Lung (tissue), 12 donors: ENCODE measurements around the gene SAMD4A. TPM values are rescaled to one million over a fixed set of nuclear protein-coding genes. Genes with fewer than 3 reads are reported as not detected.

Experiments used
- ATAC-seq: fragments of 200-7000 bp; cut with Tn5 transposase; one replicate; pipeline ENCODE4 v1.9.1; 2020; ENCODE audit warnings: moderate number of reproducible peaks; ENCODE audit not compliant: insufficient read depth, low FRiP score
- DNase-seq, 3 donors: peaks; one replicate each; pipeline ENCODE4 v3.0.0-alpha.2; 2013 to 2017
- H3K27ac ChIP-seq, 2 donors: one replicate each; pipeline ENCODE4 v1.5.1; 2013; ENCODE audit warnings: mild to moderate bottlenecking in 2 of 2, moderate library complexity in 2 of 2, control low read depth in 1 of 2, inconsistent platforms in 1 of 2, low read depth in 1 of 2, low read length in 1 of 2
- H3K27me3 ChIP-seq, 3 donors: one replicate each; pipeline ENCODE4 v1.5.1; 2013; ENCODE audit warnings: low read length in 2 of 3; ENCODE audit not compliant: control insufficient read depth in 3 of 3, insufficient read depth in 3 of 3
- H3K36me3 ChIP-seq, 4 donors: one replicate each; pipeline ENCODE4 v1.5.1; 2013; ENCODE audit warnings: low read length in 4 of 4, mild to moderate bottlenecking in 1 of 4, moderate library complexity in 1 of 4; ENCODE audit not compliant: control insufficient read depth in 4 of 4, insufficient read depth in 4 of 4
- H3K4me1 ChIP-seq, 5 donors: one replicate each; pipeline ENCODE4 v1.5.1; 2013; ENCODE audit warnings: low read length in 5 of 5, mild to moderate bottlenecking in 2 of 5, moderate library complexity in 1 of 5; ENCODE audit not compliant: control insufficient read depth in 5 of 5, insufficient read depth in 5 of 5
- H3K4me3 ChIP-seq: one replicate; pipeline ENCODE4 v1.5.1; 2013; ENCODE audit warnings: mild to moderate bottlenecking, control low read depth, moderate library complexity
- H3K9ac ChIP-seq, 2 donors: one replicate each; pipeline ENCODE4 v1.5.1; 2013; ENCODE audit warnings: low read length in 2 of 2, control low read depth in 1 of 2; ENCODE audit not compliant: insufficient read depth in 1 of 2
- H3K9me3 ChIP-seq, 4 donors: one replicate each; pipeline ENCODE4 v1.5.1; 2013; ENCODE audit warnings: low read length in 3 of 4, mild to moderate bottlenecking in 1 of 4, moderate library complexity in 1 of 4; ENCODE audit not compliant: control insufficient read depth in 4 of 4, insufficient read depth in 3 of 4
- WGBS, 2 donors: extraction: QIAGEN DNeasy Blood & Tissue Kit; methylation state at CpG; one replicate each; pipeline ENCODE4 v1.1.7; 2013; 5-methylcytosine and 5-hydroxymethylcytosine counted together
- polyA plus RNA-seq, 2 donors: library from polyadenylated mRNA; stranded (reverse); fragments of 200-250 nt; gene quantifications; one replicate each; pipeline ENCODE4 v1.2.1, GENCODE V29; 2013
- total RNA-seq, 2 donors: library from RNA; depleted of rRNA in 1 of 2; stranded (reverse); fragments of >200 nt in 1 of 2; gene quantifications; one replicate each; pipeline ENCODE4 v1.2.1, GENCODE V29; 2014 to 2021
- TF ChIP-seq, protein P1 (sequence below): IDR thresholded peaks from 2 replicates; pipeline ENCODE4 v1.5.1; 2012; ENCODE audit warnings: mild to moderate bottlenecking; ENCODE audit errors: control extremely low read depth, extremely low read depth
- donor health status: control.
- donor health status: control.
- donor health status: Bipolar disorder and iron deficiency.
- donor health status: healthy.
- donor health status: DM: yes; HTN: yes; CAD: no.

SAMD4A gene
- total and polyA plus RNA-seq, 4 donors, result 5.8 to 26.6 (median 16.2) TPM

- 76 to 80% methylated on average over 5 of the region's 5 CpGs for whole genome bisulfite sequencing, 2 donors
- no peaks in the 10 kb centered on the region for H3K9me3 ChIP-seq
- no peaks in the 10 kb centered on the region for H3K27me3 ChIP-seq
- H3K9ac ChIP-seq, result no peak overlapping the region
- no peak for DNase-seq
- ATAC-seq, result no peak
- H3K27ac ChIP-seq, result peak overlapping the region in 1 of 2 donors; percentile 49
- H3K4me3 ChIP-seq, result no peak overlapping the region
- H3K36me3 ChIP-seq, result no peaks in the 10 kb centered on the region
- TF ChIP-seq, protein P1, sequence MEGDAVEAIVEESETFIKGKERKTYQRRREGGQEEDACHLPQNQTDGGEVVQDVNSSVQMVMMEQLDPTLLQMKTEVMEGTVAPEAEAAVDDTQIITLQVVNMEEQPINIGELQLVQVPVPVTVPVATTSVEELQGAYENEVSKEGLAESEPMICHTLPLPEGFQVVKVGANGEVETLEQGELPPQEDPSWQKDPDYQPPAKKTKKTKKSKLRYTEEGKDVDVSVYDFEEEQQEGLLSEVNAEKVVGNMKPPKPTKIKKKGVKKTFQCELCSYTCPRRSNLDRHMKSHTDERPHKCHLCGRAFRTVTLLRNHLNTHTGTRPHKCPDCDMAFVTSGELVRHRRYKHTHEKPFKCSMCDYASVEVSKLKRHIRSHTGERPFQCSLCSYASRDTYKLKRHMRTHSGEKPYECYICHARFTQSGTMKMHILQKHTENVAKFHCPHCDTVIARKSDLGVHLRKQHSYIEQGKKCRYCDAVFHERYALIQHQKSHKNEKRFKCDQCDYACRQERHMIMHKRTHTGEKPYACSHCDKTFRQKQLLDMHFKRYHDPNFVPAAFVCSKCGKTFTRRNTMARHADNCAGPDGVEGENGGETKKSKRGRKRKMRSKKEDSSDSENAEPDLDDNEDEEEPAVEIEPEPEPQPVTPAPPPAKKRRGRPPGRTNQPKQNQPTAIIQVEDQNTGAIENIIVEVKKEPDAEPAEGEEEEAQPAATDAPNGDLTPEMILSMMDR, result no peak
- peaks cover 0 to 40% (median 8%) of the 10 kb centered on the region in 5 donors for H3K4me1 ChIP-seq
Measured at GRCh38 chr14:54708982-54709381, 142.1 kb downstream of the SAMD4A start.

DNA sequence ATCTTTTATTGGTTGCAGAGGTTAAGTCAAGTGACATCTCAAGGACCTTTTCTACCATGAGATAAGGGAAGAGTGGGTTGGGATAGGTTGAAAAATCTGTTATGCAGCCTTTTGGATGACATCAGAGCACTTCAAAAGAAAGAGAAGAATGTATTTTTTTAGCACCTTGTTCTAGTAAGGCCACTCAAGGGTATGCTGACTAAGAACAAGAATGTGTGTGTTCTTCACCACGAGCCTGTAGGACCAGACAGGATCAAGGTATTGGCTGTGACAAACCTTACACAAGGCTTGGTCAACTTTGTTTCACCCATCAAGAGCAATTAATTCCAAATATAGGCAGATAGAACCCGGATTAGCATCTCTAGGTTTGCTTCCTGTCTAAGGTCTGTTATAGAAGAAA lies 142.5 kb downstream of the SAMD4A start:
- Histone ChIP-seq H3K9ac (no peak overlapping the region), H3K27ac (no peak overlapping the region), H3K4me3 (no peak overlapping the region), H3K4me1 (peaks cover 0 to 40% (median 8%) of the 10 kb centered on the region in 5 donors), H3K27me3 (no peaks in the 10 kb centered on the region), H3K36me3 (no peaks in the 10 kb centered on the region), H3K9me3 (no peaks in the 10 kb centered on the region)
- peak; percentile 65 for ATAC-seq
- TF ChIP-seq, protein P1, result no peak
- WGBS, 2 donors, result 54 to 79% methylated on average over 2 of the region's 2 CpGs
- DNase-seq, result no peak

GRCh38 chr14:54709867-54710266 lies 142.9 kb downstream of the SAMD4A start:
- TF ChIP-seq, protein P1, result no peak
- Histone ChIP-seq H3K9ac (no peak overlapping the region), H3K27me3 (no peaks in the 10 kb centered on the region), H3K27ac (no peak overlapping the region), H3K4me3 (no peak overlapping the region), H3K9me3 (no peaks in the 10 kb centered on the region), H3K36me3 (no peaks in the 10 kb centered on the region), H3K4me1 (peaks cover 0 to 42% (median 8%) of the 10 kb centered on the region in 5 donors)
- no peak for DNase-seq
- no peak for ATAC-seq

DNA sequence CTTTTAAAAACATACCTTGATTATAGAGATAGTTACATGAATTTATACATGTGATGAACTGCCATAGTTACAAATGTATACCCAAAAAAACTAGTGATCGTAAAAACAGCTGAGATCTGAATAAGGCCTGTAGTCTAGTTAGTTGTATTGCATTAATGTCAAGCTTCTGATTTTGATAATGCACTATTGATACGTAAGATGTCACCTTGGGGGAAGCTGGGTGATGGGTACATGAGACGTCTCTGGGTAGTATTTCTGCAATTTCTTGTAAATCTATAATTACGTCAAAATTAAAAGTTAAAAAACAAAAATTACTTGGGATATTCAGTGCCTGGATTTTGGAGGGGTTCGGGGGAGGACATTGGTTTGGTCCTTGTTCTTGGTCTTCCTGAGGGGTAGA lies 144.4 kb downstream of the SAMD4A start:
- H3K4me1 ChIP-seq, result peaks cover 0 to 48% (median 8%) of the 10 kb centered on the region in 5 donors
- ATAC-seq, result no peak
- H3K27ac ChIP-seq, result peak overlapping the region in 1 of 2 donors; percentile 77
- no peaks in the 10 kb centered on the region for H3K9me3 ChIP-seq
- no peak for DNase-seq
- H3K9ac ChIP-seq, result no peak overlapping the region
- no peaks in the 10 kb centered on the region for H3K36me3 ChIP-seq
- no peak overlapping the region for H3K4me3 ChIP-seq
- TF ChIP-seq, protein P1, result no peak
- WGBS, 2 donors, result 95 to 98% methylated on average over 5 of the region's 5 CpGs
- no peaks in the 10 kb centered on the region for H3K27me3 ChIP-seq
